GM12878 (cell line): Measurements from ENCODE around the gene ZNF181. TPM values are rescaled to one million over a fixed set of nuclear protein-coding genes. Genes with fewer than 3 reads are reported as not detected.

Experiments
- ATAC-seq: fragments of 200-7000 bp; cut with Tn5 transposase; 3 replicates; pipeline ENCODE4 v1.9.1; 2020; ENCODE audit warnings: mild to moderate bottlenecking, moderate library complexity
- BruUV-seq: library from RNA; stranded (reverse); fragments of 400-500 nt; replicated peaks from 2 replicates; lab custom pipeline; 2021; lab: Mats Ljungman, UMichigan
- CTCF ChIA-PET: fragments of 300-600 bp; sonication (Branson Sonifier 250); formaldehyde crosslinking; extraction: SDS; loops from one replicate; lab custom pipeline; 2021; ENCODE audit warnings: inconsistent platforms; lab: Yijun Ruan, JAX
- POLR2A ChIA-PET: fragments of 350-600 bp; formaldehyde crosslinking; extraction: SDS; loops from one replicate; lab custom pipeline; 2021; ENCODE audit warnings: inconsistent platforms; lab: Charles Lee
- RAD21 ChIA-PET: fragments of 300-600 bp; sonication (Branson Sonifier 250); formaldehyde crosslinking; loops from one replicate; lab custom pipeline; 2023; ENCODE audit warnings: antibody characterized with exemption; ENCODE audit not compliant: unreplicated experiment; lab: Charles Lee
- SMC1A ChIA-PET: fragments of 300-600 bp; sonication (Branson Sonifier 250); formaldehyde crosslinking; loops from one replicate; lab custom pipeline; 2023; ENCODE audit not compliant: unreplicated experiment, uncharacterized antibody; lab: Charles Lee
- DNase-seq: peaks from one replicate; pipeline ENCODE4 v3.0.0-alpha.2; 2011; ENCODE audit warnings: low read depth, low spot score
- FAIRE-seq: peaks from 3 replicates; lab custom pipeline; 2011; peaks lifted over from hg19 to GRCh38; lab: Jason Lieb, UNC
- H2AFZ ChIP-seq: 2 replicates; pipeline ENCODE4 v1.6.0; 2011; ENCODE audit warnings: low read depth, low read length, control low read depth; ENCODE audit not compliant: control insufficient read depth
- H3K27ac ChIP-seq: 2 replicates; pipeline ENCODE4 v1.5.1; 2011; ENCODE audit warnings: control low read depth; ENCODE audit not compliant: control insufficient read depth, insufficient read depth
- H3K27me3 ChIP-seq, 2 experiments: replicated peaks in 1 of 2; 2 replicates each; pipeline versions ENCODE4 v1.6.0 to v1.6.1; 2011; ENCODE audit warnings: low read length in 1 of 2; ENCODE audit not compliant: control insufficient read depth in 2 of 2, insufficient read depth in 2 of 2
- H3K36me3 ChIP-seq, 2 experiments: 2 replicates each; pipeline ENCODE4 v1.5.1; 2011; ENCODE audit warnings: low read length in 1 of 2; ENCODE audit not compliant: control insufficient read depth in 2 of 2, insufficient read depth in 2 of 2
- H3K4me1 ChIP-seq: 2 replicates; pipeline ENCODE4 v1.6.1; 2011; ENCODE audit warnings: mild to moderate bottlenecking, low read length, moderate library complexity, mixed read lengths; ENCODE audit not compliant: control insufficient read depth, insufficient read depth
- H3K4me2 ChIP-seq: 2 replicates; pipeline ENCODE4 v1.6.0; 2011; ENCODE audit warnings: control low read depth; ENCODE audit not compliant: control insufficient read depth, insufficient read depth
- H3K4me3 ChIP-seq: fragments of 200-600 bp; sonication (generic); 2 replicates; pipeline ENCODE4 v1.5.1; 2016
- H3K79me2 ChIP-seq: 2 replicates; pipeline ENCODE4 v1.6.0; 2011; ENCODE audit warnings: low read length; ENCODE audit not compliant: control insufficient read depth, insufficient read depth
- H3K9ac ChIP-seq: 2 replicates; pipeline ENCODE4 v1.8.0; 2011; ENCODE audit warnings: low read length, control low read depth, mixed read lengths; ENCODE audit not compliant: control insufficient read depth, insufficient read depth
- H3K9me3 ChIP-seq: replicated peaks from 3 replicates; pipeline ENCODE4 v1.5.1; 2011; ENCODE audit warnings: mild to moderate bottlenecking, low read length; ENCODE audit not compliant: control insufficient read depth, insufficient read depth
- H4K20me1 ChIP-seq: 2 replicates; pipeline ENCODE4 v1.6.0; 2011; ENCODE audit not compliant: control insufficient read depth, insufficient read depth
- FOS ChIP-seq: IDR thresholded peaks from 3 replicates; pipeline ENCODE4 v1.6.1; 2011; ENCODE audit warnings: borderline replicate concordance; ENCODE audit not compliant: insufficient read length; ENCODE audit errors: extremely low read depth
- GABPA ChIP-seq: IDR thresholded peaks from 2 replicates; pipeline ENCODE4 v1.6.1; 2014; ENCODE audit warnings: antibody characterized with exemption, low read depth, mild to moderate bottlenecking, inconsistent platforms
- REST ChIP-seq: IDR thresholded peaks from 2 replicates; pipeline ENCODE4 v1.6.1; 2012; ENCODE audit warnings: mild to moderate bottlenecking, low read depth, low read length
- STAT3 ChIP-seq: IDR thresholded peaks from 2 replicates; pipeline ENCODE4 v1.6.1; 2011; ENCODE audit warnings: low read depth, low read length, improper control_type of control experiment
- WGBS: methylation state at CpG from one replicate; pipeline ENCODE4 v1.1.6; 2016; ENCODE audit warnings: low lambda C conversion rate; ENCODE audit not compliant: insufficient replicate concordance, insufficient coverage; ENCODE audit errors: missing lambda C conversion rate; 5-methylcytosine and 5-hydroxymethylcytosine counted together
- in situ Hi-C: fragments of 300-500 bp; cut with MboI; formaldehyde crosslinking; loops from 9 replicates; pipeline ENCODE4 v1.14.3; 2018; ENCODE audit warnings: mixed read lengths
- intact Hi-C: fragments of 100-400 bp; cut with micrococcal nuclease; formaldehyde crosslinking; loops from one replicate; pipeline ENCODE4 v1.14.2; 2022; ENCODE audit not compliant: unreplicated experiment
- polyA plus RNA-seq, 11 experiments: library from polyadenylated mRNA; depleted of rRNA in 4 of 11; unstranded in 6 of 11; stranded (reverse) in 5 of 11; fragments of >200 nt; fragmentation: Nextera tagmentation in 4 of 11; fragmentation: Illumina TruSeq in 1 of 11; extraction: Ambion mirVana in 4 of 11; extraction: Trizol in 1 of 11; gene quantifications; 1 replicate in 1 of 11; 2 replicates in 10 of 11; pipeline versions ENCODE4 v1.2.1 to v1.2.3, GENCODE V29; 2011 to 2016; ENCODE audit warnings: inconsistent platforms in 2 of 11, missing spikeins in 2 of 11, low read depth in 1 of 11
- total RNA-seq, 4 experiments: library from RNA; depleted of rRNA in 3 of 4; stranded (reverse); fragments of >200 nt in 3 of 4; fragmentation: Illumina TruSeq in 1 of 4; extraction: Trizol in 1 of 4; gene quantifications; 2 replicates each; pipeline versions ENCODE4 v1.2.1 to v1.2.3, GENCODE V29; 2013 to 2021

The ZNF181 gene
- total and polyA plus RNA-seq, 10 of the 15 experiments (the other 5 are each of a cell fraction or from before 2014, with no cell fraction given), result 2.1 to 10.3 (median 8.1) TPM

- Histone ChIP-seq H3K9ac (no peak overlapping the region), H3K4me3 (no peak overlapping the region)
- CTCF ChIA-PET, result no interaction called here
- BruUV-seq, result no TSS peak
- TF ChIP-seq GABPA (no peak), STAT3 (no peak), FOS (no peak), REST (no peak)
- TF ChIP-seq, all 136 proteins: peak for 0
- POLR2A ChIA-PET, result no interaction called here
- no peaks in the 10 kb centered on the region for H4K20me1 ChIP-seq
- ATAC-seq, result no peak
- H3K27ac ChIP-seq, result no peak overlapping the region
- DNase-seq, result no peak
- in situ Hi-C loops, result no loop called here
- no peaks in the 10 kb centered on the region for H3K27me3 ChIP-seq
- no peak overlapping the region for H2AFZ ChIP-seq
- no peaks in the 10 kb centered on the region for H3K79me2 ChIP-seq
- 1% methylated on average over 3 of the region's 3 CpGs for WGBS
- no peaks in the 10 kb centered on the region for H3K36me3 ChIP-seq
- H3K4me1 ChIP-seq, result no peaks in the 10 kb centered on the region
- no peak for FAIRE-seq
- RAD21 ChIA-PET, result no interaction called here
- no peaks in the 10 kb centered on the region for H3K9me3 ChIP-seq
- no peak overlapping the region for H3K4me2 ChIP-seq
- SMC1A ChIA-PET, result no interaction called here
- intact Hi-C loops, result no loop called here
These were observed 45.6 kb downstream of the ZNF181 start for GRCh38 chr19:34779652-34780051.
